ENCODE results near the gene TTC34. TPM values are rescaled to one million over a fixed set of nuclear protein-coding genes. Genes with fewer than 3 reads are reported as not detected.

The TTC34 gene
- total RNA-seq, 2 donors from 2014 or later = under 0.01 to 0.52 TPM

- Histone ChIP-seq H3K4me3 (no peak overlapping the region), H3K4me1 (peaks cover 5% of the 10 kb centered on the region), H3K9me3 (peaks cover 0 to 12% (median 0%) of the 10 kb centered on the region in 3 donors), H3K27me3 (no peaks in the 10 kb centered on the region), H3K27ac (no peak overlapping the region), H3K36me3 (replicated peaks in 1 of 2; ENCODE audit: insufficient read depth in 1 of 2, low read depth in 2 of 2) (no peaks in the 10 kb centered on the region)
- ATAC-seq (no peak), DNase-seq (no peak)
- intact Hi-C loops (cut with DNase I) = no loop called here
- TF ChIP-seq CTCF (IDR thresholded peaks at IDR 0.05) = no peak
- TF ChIP-seq POLR2A (IDR thresholded peaks at IDR 0.05) = no peak
- 87% methylated on average over 7 of the region's 7 CpGs for WGBS, 2 donors
Observed at GRCh38 chr1:2636733-2637132, 164.8 kb downstream of the TTC34 start.

GRCh38 chr1:2635361-2636010, 166.0 kb downstream of the TTC34 start:
- no peak for DNase-seq
- TF ChIP-seq CTCF (IDR thresholded peaks at IDR 0.05) (no peak), POLR2A (IDR thresholded peaks at IDR 0.05) (no peak)
- Histone ChIP-seq H3K27me3 (no peaks in the 10 kb centered on the region), H3K27ac (no peak overlapping the region), H3K36me3 (replicated peaks in 1 of 2; ENCODE audit: insufficient read depth in 1 of 2, low read depth in 2 of 2) (no peaks in the 10 kb centered on the region), H3K9me3 (peaks cover 0 to 12% (median 0%) of the 10 kb centered on the region in 3 donors), H3K4me1 (no peaks in the 10 kb centered on the region), H3K4me3 (no peak overlapping the region)
- intact Hi-C loops (cut with DNase I) = no loop called here
- no peak for ATAC-seq
- 62% methylated on average over 10 of the region's 10 CpGs; no CpG with 5 or more reads in 1 of the 2 donors for WGBS, 2 donors

- peaks cover 0 to 12% (median 0%) of the 10 kb centered on the region in 3 donors for H3K9me3 ChIP-seq
- no peak for ATAC-seq
- no peaks in the 10 kb centered on the region for H3K36me3 ChIP-seq (replicated peaks in 1 of 2; ENCODE audit: insufficient read depth in 1 of 2, low read depth in 2 of 2)
- peaks cover 4% of the 10 kb centered on the region for H3K4me1 ChIP-seq
- WGBS, 2 donors = 17 to 48% methylated on average over 3 to 7 of the region's 8 CpGs
- no peak for DNase-seq
- H3K4me3 ChIP-seq = no peak overlapping the region
- H3K27me3 ChIP-seq = peaks cover 0 to 6% of the 10 kb centered on the region in 2 donors
- no peak overlapping the region for H3K27ac ChIP-seq
- no peak for TF ChIP-seq POLR2A (IDR thresholded peaks at IDR 0.05)
- no peak for TF ChIP-seq CTCF (IDR thresholded peaks at IDR 0.05)
- intact Hi-C loops (cut with DNase I) = no loop called here
Observed at GRCh38 chr1:2633936-2634491, 167.5 kb downstream of the TTC34 start.

GRCh38 chr1:2633366-2633935, 168.0 kb downstream of the TTC34 start:
- DNase-seq = no peak
- TF ChIP-seq POLR2A (IDR thresholded peaks at IDR 0.05) (no peak), CTCF (IDR thresholded peaks at IDR 0.05) (no peak)

More at GRCh38 chr1:2633366-2633935, 168.0 kb downstream of the TTC34 start:
- 76 to 86% methylated on average over 5 to 12 of the region's 12 CpGs for WGBS, 2 donors
- no peaks in the 10 kb centered on the region for H3K36me3 ChIP-seq (replicated peaks in 1 of 2; ENCODE audit: insufficient read depth in 1 of 2, low read depth in 2 of 2)
- peaks cover 0 to 10% of the 10 kb centered on the region in 2 donors for H3K27me3 ChIP-seq
- no peak overlapping the region for H3K27ac ChIP-seq
- peaks cover 10% of the 10 kb centered on the region for H3K4me1 ChIP-seq
- no peak overlapping the region for H3K4me3 ChIP-seq
- intact Hi-C loops (cut with DNase I) = no loop called here
- ATAC-seq = no peak
- H3K9me3 ChIP-seq = peaks cover 0 to 12% (median 0%) of the 10 kb centered on the region in 3 donors
